Activated CD4-positive, alpha-beta T cell treated with anti-CD3 and anti-CD28 coated beads, Interleukin-2, amount 50 U/mL, for 24 hours (primary cell): ENCODE data around the gene EGFL8.

ENCODE experiments used
- DNase-seq, 2 donors: peaks; one replicate each; pipeline ENCODE4 v3.0.0-alpha.2; 2020; ENCODE audit warnings: low read depth in 1 of 2, low spot score in 1 of 2

EGFL8 gene

DNA sequence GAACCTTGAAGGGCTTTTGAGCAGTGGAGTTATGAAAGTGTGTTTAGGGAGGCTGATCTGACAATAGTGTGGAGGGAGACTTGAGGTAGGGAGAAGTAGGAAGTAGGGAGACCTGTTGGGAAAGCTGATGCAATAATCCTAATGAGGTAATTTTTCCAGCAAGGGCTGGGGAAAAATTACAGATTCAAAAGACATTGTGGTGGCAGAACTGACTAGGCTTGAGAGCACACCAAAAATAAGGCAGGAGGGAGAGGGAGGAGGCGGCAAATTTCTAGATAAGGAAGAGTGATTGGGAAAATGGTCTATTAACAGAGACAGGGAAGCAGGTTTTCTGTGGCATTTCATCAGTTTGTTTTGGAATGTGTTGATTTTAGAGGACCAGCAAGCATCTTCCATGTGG is 18.1 kb upstream of the EGFL8 start:
- no peak for DNase-seq

DNA sequence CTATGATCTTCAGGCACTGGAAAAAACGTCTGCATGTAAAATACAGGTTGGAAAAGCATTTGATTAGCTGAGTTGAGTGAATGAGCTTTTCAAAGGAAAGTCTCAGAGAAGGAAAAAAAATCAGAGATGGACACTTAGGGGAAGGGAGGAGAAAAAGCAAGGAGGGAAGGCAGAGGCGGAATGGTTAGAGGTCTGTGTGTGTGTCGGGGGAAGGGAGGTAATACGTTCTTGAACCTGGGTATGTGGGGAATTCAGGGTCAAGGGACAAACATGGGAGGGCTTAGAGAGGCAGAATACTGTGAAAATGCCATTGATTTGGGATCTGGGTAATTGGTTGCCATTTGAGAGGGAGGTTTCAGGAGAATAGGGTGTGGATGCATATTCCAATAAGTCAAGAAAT is 17.7 kb upstream of the EGFL8 start:
- no peak for DNase-seq

DNA sequence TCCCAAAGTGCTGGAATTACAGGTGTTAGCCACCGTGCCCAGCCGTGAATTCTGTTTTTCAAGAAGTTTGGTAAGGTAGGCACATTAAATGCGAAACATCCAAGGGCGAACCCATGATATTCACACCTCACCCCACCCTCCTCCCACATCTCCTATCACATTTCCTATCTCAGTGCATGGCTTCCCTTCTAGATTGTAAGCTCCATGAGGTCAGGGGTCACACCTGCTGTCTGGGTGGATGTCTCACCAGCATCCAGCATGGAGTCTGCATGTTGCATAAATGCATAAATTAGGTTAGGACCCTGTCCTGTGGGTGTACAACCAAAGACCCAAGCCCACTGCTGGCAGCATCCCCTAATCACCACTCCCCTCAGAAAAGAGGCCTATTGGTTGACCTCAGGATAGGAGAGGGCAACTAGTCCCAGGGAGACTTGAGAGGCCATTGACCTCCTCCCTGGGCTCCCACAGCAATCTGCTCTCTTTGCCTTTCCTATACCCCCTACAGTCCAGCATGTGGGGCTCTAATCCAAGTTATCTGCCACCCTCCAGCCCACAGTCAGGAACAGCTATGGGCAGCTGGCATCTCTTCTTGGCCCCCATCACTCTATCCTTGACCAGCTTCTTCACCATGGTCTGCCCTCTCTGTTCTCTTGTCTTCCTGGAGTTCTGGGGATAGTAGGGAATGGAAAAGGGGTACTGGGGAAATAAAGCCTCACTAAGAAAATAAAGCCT is 16.8 kb upstream of the EGFL8 start:
- no peak for DNase-seq

DNA sequence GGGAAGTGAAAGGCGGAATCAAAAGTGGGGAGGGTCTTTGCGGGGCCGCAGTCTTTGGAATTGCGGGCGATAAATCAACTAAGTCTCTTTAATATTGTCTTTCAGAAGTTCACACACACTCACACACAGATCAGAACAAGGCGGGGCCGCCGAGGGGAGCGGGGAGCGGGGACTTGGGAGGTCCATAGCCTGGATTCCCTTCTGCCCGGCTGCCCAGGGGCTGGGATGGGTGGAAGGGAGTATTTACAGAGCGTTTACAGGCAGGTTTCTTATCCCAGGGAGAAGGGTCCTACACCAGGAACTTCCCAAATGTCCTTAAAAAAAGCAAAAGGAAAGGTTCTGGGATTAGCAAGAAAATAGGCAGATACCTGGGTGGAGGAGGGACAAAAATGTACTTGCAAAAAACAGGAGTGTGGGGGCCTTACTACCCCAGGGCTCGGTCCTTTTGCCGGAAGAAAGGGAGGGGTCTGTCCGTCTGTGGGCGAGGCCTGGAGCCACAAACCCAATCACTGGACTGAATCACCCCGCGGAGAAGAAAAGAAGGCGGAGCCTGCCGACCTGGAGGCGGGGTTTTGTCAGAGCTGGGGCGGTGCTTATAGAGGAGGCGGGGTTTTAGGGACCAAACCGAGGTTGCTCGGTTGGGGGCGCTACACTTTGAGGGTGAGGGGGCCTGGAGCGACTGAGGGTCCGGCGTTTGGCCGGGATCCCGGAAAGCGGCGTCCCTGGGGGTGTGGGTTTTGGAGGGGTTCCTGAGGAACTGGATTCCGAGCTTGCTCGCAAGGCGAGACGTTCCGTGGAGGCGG is 15.9 kb upstream of the EGFL8 start:
- DNase-seq = peak; percentile 42 to 58

DNA sequence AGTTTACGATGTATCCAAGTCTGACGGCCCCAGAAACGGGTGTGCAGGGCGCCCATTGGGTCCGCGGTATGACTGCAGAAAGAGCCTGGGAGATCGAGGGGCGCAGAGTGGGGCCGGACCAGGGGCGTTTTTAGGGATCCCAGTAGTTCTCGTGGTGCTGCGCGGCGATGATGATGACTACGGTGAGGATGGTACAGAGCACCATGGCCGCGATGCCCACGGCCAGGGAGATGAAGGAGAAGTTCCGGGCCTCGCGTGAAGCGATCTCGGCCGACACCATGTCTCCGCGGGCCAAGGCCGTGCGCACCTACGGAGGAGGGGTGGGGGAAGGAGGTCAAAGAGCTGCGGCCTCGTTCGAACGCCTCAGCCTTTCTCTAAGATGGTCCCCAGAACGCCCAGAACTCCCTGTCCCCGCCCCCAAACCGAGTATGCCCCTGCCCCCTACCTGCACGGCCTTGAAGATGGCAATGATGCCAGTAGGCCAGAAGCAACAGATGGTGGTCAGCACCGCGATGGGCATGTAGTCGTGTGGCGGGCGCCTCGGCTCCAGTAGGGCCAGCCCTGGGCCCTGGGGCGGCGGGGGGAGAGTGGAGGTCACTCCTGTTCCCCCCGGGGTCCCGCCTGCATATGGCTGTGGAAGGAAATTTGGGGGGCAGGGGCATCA is 15.2 kb upstream of the EGFL8 start:
- DNase-seq = no peak

DNA sequence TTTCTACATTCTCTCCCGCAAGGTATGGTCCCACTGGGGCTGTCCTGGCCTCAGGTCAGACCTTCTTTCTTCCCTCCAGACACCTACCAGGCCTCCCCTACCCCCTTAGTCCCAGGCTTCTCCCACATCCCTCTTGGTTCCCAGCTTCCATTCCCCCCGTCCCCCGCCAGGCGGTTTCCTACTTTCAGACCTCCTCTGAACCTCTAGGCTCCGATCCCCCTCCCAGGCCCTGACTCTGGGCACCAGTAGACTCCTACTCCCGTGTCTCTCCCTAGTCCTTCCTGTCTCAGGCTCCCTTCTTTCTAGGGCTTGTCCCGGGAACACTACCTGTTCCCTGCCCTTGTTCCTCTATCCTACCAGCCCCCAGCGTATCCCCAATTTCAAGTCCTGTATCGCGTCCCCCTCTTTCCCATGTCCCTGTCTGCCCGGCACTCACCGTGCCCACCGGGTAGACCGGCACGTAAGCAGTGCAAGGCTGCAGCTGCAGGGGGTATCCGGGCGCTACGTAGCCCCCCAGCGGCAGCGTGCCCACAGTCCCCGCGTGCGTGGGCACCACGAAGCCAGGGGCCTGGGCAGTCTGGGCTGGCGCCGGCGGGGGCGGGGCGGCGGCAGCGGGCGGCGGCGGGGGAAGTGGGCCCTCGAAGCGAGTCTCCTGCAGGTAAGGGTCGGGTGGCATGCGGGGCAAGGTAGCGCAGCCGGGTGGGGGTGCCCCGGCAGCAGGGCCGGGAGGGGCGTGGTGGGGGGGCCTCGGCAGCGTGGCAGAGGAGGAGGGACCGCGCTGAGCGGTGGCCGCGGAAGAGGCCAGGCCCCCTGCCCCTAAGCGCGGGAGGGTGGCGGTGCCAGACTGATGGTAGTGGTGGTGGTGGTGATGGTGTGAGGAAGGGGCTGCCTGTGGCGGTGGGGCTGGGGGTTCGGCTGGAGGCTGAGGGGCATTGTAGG is 14.2 kb upstream of the EGFL8 start:
- DNase-seq = no peak

DNA sequence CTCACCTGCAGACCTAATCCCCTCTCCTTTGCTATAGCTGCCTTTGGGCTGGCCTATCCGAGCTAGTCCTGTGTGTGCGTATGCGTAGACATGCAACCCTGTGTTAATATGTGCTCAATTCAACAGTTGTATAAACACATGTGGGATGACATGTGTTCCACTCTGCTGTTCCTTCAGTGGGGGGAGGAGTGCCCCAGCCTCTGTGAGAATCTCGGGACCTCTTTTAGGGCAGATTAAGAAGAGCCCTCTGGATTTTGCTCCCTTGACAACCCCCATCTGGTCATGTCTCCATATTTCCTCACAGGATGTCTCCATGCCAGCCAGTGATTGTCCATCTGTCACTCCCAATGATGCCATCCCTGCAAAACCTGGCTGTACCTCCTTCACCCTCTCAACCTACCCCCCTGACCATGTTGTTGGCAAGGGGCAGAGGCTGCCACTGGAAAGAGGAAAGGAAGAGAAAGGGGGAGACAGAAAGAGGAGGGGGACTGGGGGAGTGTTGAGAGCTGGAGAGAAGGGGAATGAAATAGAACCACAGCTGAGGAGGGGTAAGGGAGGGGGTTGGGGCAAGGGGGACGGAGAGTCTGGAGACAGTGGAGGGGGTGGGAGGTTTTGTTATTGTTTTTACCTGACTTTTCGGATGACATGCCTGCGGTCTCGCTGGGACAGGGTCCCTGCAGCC is 13.1 kb upstream of the EGFL8 start:
- DNase-seq = no peak

DNA sequence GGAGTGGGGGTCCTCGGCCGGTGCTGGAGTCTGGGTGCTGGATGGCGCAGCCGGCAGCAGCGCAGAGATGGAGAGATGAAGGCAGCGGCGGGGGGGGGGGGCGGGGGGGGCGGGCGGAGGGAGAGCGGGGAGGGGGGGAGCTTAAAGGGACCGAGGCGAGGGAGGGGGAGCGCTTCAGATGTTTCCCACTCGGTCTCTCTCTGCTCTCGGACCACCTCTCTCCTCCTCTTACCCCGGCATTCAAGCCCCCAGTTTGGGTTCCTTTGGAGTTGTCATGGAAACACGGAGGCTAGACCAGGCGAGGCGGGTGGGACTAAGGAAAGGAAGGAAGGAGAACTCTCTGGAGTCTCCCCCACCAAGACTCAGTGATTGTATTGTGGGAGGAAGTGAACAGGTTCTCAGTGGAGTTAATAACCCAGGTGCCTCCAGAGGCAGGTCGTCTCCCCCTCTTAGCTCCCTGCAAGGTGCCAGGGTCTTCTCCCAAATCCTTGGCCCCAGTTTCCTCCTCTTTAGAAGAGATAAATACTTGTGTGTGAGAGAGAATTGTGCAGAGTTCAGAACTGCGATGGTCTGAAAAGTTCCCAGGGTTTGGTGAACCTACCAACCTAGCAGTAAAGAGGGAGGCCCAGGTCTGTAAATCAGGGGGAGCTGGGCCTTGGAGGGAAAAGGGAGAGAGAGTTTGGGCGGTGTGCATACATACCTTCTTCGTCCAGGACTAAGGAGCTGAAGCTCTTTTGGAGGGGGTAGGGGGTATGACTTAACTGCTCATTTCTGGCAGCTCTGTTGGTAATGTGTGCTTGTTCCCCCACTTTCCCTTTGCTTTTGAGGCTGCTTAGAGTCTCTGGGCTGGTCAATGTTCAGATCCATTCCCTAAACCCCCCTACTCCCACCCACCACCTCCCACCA is 12.3 kb upstream of the EGFL8 start, which contains the start of gene PRRT1:
PRRT1 (minus strand) TSS at position 77 of the 906 bp plus-strand sequence. CDS start 112 bp downstream, outside the sequence.
- DNase-seq = no peak

DNA sequence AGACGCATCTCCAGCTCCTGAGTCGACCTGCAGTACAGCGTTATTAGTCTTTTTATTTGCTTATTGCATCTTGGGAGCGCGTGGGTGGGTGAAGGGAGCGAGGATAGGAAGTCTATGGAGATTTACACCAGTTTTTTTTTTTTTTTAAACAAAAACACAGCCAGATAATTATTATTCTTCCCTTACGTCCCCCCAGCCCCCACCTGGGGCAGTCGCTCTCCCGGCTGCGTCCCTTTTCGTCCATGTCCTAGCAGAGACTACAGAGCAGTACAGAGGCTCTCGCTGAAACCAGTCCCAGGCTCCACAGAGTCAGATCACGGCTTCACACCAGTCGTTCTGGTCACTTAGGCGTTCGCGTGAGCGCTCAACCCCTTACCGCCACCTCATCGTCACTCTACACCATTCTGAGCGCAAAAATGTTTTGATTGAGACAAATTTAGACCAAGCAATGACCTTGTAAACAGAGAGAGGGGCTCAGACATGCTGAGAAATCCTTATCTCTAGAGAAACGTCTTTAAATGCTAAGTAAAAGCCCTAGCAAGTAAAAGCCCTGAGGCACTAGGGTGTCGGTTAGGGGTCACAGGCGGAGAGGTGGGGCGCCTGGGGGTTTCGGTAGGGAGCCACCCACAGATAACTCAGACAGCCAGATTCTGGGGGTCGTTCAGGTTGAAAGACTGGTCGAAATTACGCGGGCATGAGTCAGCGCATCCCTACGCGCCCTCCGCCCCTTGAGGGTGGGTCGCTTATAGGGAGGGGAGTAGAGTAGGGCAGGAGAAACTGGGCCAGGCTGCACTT is 11.4 kb upstream of the EGFL8 start:
- no peak for DNase-seq

DNA sequence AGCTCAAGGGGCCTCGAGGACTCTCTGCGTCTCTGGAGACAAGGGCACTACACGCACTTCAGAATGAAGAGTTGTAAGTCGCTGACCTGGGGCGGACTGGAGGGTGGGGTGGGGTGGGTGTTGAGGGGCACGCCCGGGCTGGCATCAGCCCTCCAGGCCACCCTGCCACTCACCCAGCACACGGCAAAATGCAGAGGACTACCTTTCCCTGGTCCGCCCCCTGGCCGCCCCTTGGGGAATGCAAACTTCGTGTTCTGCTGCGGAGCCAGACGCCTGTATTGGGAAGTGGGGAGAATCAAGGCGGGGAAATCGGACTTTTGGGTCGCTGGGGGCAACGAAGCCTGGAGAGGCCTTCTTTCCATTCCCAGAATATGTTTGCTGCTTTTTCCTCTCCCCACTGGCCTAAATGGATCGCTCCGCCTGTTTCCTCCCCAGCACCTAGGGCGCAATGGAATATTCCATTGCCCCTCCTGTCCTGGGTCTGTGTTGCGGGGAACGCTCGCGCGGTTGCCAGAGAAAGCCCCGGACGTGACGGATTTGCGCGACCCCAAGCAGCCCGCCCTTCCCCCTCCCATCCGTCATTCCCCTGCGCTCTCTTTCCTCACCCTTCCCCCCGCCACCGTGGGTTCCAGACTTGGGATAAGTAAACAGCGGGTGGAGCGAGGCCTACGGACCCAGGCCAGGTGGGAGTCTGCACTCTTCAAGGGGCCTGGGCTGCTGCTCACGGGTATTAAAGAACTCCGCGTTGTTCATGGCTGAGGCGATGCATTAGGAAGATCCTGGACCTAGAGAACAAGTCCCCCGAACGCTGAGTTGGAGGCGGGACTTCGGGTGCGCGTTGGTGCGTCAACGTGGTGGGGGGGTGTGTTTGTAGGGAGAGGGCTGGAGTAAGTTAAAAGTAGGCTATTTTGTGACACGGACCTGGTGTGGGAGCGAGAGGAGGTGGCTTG is 10.6 kb upstream of the EGFL8 start, which contains the start of gene PPT2:
PPT2 (plus strand) TSS at position 578 of the 950 bp plus-strand sequence. CDS start 454 bp downstream, outside the sequence.
- DNase-seq = peak; percentile 41 to 74

DNA sequence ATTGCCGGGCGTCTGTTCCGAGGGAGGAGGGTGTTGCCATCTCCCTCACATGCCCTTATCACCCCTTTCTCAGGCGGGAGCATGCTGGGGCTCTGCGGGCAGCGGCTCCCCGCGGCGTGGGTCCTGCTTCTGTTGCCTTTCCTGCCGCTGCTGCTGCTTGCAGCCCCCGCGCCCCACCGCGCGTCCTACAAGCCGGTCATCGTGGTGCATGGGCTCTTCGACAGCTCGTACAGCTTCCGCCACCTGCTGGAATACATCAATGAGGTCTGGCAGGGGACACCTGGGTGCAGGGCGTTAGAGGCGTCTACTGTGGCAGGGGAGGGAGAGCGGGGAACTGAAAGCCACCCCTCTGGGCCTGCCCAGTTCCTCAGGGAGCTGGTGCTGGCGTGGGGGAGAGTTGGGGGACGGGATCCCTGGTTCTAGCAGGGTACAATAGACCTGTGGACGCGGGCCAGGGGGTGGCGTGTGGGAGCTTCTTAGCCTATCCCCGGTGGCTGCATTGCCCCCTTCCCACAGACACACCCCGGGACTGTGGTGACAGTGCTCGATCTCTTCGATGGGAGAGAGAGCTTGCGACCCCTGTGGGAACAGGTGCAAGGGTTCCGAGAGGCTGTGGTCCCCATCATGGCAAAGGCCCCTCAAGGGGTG is 9.8 kb upstream of the EGFL8 start:
- peak; percentile 37 to 41 for DNase-seq

DNA sequence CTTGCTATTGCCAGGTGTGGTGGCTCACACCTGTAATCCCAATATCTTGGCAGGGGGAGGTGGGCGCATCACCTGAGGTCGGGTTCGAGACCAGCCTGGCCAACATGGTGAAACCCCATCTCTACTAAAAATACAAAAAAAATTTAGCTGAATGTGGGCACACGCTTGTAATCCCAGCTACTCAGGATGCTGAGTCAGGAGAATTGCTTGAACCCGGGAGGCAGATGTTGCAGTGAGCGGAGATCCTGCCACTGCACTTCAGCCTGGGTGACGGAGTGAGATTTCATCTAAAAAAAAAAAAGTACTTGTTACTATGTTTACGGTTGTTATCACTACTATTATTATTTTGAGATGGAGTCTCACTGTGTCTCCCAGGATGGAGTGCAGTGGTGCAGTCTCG is 7.5 kb upstream of the EGFL8 start:
- no peak for DNase-seq

DNA sequence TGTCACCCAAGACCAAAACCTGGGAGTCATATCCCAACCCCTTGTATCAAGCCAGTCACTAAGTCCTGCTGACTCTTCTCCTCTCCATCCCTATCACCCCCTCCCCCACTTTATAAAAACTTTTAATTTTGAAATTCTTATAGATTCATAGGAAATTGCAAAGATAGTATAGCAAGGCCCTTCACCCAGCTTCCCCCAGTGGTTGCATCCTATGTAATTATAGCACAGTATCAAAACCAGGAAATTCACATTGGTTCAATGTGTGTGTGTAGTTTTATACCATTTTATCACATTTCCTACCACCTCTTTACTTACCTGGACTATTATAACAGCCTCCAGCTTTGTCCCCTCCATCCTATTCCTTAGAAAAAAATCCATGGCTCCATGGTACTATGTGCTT is 6.3 kb upstream of the EGFL8 start:
- DNase-seq = no peak

DNA sequence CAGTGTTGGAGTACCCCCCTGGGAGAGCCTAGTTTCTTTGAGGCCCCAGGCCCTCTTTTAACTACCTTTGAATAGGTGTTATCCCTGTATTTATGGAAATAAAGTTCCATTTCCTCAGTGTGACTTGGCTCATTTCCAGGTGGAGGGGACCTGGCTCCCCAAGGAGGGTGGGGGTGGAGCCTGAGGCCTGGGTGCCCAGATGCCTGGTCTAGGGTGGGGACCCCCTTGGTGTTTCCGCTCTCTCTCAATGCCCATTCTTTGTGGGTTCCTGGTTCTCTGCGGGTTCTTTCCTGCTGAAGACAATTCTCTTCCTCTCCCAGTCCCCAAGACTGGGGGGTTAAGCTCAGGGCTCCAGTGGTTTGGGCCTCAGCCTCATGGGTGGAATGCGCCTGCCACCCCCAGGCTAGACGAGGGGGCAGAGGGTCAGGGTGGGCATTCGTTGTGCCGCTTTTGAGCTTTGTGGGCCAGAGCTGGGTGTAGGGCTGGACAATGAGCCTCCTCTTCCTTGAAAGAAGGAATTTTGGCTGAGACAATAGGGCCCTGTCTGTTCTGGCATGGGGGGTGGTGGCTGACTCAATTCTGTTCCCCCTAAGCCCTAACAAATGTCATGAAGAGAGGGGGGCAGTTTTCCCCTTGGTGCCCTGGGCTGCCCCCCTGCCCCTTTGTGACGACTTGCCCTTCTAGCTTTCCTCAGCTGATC is 686 bp upstream of the EGFL8 start:
- DNase-seq = no peak

DNA sequence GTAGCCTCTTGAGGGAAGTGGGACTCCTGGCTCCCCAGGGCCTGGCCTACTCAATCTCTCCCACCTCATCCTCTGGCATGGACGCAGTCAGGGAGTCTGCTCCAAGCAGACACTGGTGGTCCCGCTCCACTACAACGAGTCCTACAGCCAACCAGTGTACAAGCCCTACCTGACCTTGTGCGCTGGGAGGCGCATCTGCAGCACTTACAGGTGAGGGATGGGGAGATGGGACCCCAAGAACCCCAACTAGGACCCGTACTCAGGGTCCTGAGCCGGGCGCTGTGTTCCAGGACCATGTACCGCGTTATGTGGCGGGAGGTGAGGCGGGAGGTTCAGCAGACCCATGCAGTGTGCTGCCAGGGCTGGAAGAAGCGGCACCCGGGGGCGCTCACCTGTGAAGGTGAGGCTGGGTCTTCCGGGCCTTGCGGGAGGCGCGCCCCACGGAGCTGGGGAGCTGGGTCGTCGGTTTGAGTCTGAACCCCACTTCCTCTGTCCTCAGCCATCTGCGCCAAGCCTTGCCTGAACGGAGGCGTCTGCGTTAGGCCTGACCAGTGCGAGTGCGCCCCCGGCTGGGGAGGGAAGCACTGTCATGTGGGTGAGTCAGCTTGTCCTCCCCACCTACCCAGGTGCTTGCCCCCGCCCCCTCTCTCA is 2.1 kb downstream of the EGFL8 start:
- DNase-seq = no peak
